AG10803 (cell line): ENCODE data around the gene APBA2.
"Not testable (repeated sequence)": the region's sequence is repeated elsewhere in the genome, so short reads cannot be mapped to it uniquely, and the experiment has no call there.

Experiments
- DNase-seq: peaks from one replicate; pipeline ENCODE4 v3.0.0; 2010; ENCODE audit warnings: low read depth
- H3K4me3 ChIP-seq: 2 replicates; pipeline ENCODE4 v1.5.1; 2011; ENCODE audit warnings: mild to moderate bottlenecking, low read length, control low read depth
- TF ChIP-seq, protein P1 (sequence below): conservative IDR thresholded peaks from 2 replicates; pipeline ENCODE4 v1.5.1; 2011; ENCODE audit warnings: mild to moderate bottlenecking, low read length, control low read depth, inconsistent platforms

Gene APBA2

DNA sequence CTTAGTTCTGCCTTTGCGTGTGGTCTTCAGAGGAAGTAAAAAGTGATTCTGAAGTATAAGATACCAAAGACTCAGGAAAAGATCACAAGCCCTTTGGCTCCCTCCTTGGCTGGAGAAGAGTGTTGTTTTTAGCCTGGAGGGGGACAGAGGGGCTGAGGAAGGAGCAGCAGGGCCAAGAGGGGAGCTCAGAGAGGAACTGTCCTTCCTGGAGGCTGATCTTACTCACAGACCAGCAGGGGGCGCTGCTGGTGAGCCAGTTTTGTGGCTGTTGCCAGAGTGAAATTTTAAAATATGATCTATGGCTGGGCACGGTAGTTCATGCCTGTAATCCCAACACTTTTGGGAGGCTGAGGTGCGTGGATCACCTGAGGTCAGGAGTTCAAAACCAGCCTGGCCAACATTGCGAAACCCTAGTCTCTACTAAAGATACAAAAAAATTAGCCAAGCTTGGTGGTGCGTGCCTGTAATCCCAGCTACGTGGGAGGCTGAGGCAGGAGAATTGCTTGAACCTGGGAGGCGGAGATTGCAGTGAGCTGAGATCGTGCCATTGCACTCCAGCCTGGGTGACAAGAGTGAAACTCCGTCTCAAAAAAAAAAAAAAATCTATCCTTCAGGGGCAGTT lies 216.5 kb downstream of the APBA2 start:
- TF ChIP-seq, protein P1, sequence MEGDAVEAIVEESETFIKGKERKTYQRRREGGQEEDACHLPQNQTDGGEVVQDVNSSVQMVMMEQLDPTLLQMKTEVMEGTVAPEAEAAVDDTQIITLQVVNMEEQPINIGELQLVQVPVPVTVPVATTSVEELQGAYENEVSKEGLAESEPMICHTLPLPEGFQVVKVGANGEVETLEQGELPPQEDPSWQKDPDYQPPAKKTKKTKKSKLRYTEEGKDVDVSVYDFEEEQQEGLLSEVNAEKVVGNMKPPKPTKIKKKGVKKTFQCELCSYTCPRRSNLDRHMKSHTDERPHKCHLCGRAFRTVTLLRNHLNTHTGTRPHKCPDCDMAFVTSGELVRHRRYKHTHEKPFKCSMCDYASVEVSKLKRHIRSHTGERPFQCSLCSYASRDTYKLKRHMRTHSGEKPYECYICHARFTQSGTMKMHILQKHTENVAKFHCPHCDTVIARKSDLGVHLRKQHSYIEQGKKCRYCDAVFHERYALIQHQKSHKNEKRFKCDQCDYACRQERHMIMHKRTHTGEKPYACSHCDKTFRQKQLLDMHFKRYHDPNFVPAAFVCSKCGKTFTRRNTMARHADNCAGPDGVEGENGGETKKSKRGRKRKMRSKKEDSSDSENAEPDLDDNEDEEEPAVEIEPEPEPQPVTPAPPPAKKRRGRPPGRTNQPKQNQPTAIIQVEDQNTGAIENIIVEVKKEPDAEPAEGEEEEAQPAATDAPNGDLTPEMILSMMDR, result peak; percentile 78
- DNase-seq, result peak; percentile 31
- not testable (repeated sequence) for H3K4me3 ChIP-seq

DNA sequence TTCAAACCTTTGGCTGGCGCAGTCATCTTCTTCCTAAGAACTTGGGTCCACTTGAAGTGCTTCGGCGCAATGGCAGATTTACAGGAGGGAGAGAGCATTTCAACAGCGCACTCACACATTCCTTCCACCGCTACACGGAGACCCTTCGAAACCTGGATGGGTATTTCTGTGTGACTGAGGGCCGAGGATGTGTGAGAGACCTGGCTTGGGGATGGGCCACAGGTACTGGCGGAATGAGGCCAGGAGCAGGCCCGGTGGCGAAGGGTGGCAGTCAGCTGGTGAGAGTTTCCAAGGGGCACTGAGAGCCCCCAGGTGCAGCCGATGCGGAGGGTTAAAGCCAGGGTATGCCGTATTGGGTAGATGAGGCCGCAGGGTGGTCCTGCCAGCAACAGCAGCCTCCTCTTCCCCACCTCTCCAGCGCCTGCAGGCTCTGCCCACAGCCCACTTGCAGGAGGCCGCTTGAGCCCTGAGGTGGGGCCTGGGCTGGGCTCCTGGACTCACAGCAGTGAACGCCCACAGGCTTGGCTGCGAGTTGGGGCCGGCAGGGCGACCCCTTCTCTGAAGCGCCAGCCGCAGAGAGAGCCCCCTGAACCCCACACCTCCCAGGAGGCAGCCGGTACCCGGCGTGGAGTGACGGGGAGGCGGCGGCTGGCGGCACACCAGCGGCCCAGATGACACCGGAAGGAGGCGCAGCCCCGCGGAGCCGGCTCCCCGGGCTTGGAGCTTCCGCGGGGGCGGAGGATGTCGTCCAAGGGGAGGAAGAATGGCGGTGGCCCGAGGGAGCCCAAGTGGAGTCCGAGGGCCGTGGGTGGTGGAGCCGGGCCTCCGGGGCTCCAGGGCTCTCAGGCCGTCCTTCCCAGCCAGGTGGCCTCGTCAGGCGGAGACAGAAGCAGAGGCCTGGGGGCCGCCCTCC lies 217.4 kb downstream of the APBA2 start:
- DNase-seq, result peak; percentile 31
- TF ChIP-seq, protein P1, result no peak
- peak overlapping the region; percentile 54 for H3K4me3 ChIP-seq

- TF ChIP-seq, protein P1, result peak; percentile 54
- peak overlapping the region; percentile 54 for H3K4me3 ChIP-seq
- DNase-seq, result peak; percentile 73
These were observed 218.2 kb downstream of the APBA2 start for GRCh38 chr15:29103824-29104565.

DNA sequence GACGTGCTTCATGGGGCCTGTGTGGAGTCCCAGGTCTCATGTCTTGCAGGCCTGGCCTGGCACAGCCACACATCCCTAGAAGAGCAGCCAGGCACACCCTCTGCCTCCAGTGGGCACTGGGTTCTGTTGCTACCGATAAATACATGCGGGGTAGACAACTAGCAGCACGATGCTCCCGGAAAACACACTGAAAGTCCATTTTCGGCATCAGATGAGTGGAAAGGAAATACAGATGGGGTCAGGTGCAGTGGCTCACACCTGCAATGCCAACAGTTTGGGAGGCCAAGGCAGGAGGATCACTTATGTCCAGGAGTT lies 218.7 kb downstream of the APBA2 start:
- TF ChIP-seq, protein P1, result no peak
- H3K4me3 ChIP-seq, result no peak overlapping the region
- no peak for DNase-seq

- no peak overlapping the region for H3K4me3 ChIP-seq
- no peak for DNase-seq
- TF ChIP-seq, protein P1, result no peak
These were observed 219.5 kb downstream of the APBA2 start for GRCh38 chr15:29105151-29105854.

GRCh38 chr15:29106116-29106515 lies 220.3 kb downstream of the APBA2 start:
- TF ChIP-seq, protein P1, result no peak
- DNase-seq, result no peak
- H3K4me3 ChIP-seq, result no peak overlapping the region
